Brain microvascular endothelial cell (primary cell): ENCODE measurements around the gene NMNAT2.

ENCODE experiments used
- DNase-seq: peaks from one replicate; pipeline ENCODE4 v3.0.0-alpha.2; 2020
- H3K27ac ChIP-seq: fragments of 250-450 bp; sonication (Bioruptor Pico); 2 replicates; pipeline ENCODE4 v1.5.1; 2020; ENCODE audit warnings: mild to moderate bottlenecking, moderate library complexity
- H3K27me3 ChIP-seq: fragments of 250-450 bp; sonication (Bioruptor Pico); replicated peaks from 2 replicates; pipeline ENCODE4 v1.5.1; 2020; ENCODE audit warnings: mild to moderate bottlenecking
- H3K36me3 ChIP-seq: fragments of 250-450 bp; sonication (Bioruptor Pico); replicated peaks from 2 replicates; pipeline ENCODE4 v1.5.1; 2020; ENCODE audit warnings: mild to moderate bottlenecking
- H3K4me3 ChIP-seq: 2 replicates; pipeline ENCODE4 v1.5.1; 2011; ENCODE audit warnings: low read depth, mild to moderate bottlenecking, control low read depth, low read length, moderate library complexity
- in situ Hi-C: cut with HindIII; loops from 2 replicates; pipeline ENCODE4 v1.10.0; 2017; ENCODE audit warnings: low sequenced_read_pairs, low pct_ligation_motif_present
- TF ChIP-seq, protein P1 (sequence below): IDR thresholded peaks from 2 replicates; pipeline ENCODE4 v1.5.1; 2011; ENCODE audit warnings: low read depth, mild to moderate bottlenecking, moderate library complexity, low read length, control low read depth, inconsistent platforms; ENCODE audit errors: missing control alignments

NMNAT2 gene

DNA sequence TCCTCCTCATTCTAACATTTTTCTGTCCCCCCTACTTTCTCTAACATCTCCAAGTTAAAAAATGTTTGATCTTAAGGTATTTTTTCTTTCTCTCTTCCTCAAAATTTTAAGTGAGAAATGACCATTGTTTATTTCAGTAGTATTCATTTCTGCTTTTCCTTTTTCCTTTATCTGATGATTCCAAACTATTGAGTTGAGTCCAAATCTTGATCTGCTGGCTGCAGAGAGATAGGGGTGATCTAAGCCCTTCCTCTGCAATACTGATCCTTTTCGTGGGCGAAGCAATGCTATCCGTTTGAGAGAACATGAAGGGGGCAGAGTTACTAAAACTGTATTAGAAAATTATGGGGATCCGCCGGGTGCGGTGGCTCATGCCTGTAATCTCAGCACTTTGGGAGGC lies 516 bp upstream of the NMNAT2 start:
- no peaks in the 10 kb centered on the region for H3K36me3 ChIP-seq
- TF ChIP-seq, protein P1, sequence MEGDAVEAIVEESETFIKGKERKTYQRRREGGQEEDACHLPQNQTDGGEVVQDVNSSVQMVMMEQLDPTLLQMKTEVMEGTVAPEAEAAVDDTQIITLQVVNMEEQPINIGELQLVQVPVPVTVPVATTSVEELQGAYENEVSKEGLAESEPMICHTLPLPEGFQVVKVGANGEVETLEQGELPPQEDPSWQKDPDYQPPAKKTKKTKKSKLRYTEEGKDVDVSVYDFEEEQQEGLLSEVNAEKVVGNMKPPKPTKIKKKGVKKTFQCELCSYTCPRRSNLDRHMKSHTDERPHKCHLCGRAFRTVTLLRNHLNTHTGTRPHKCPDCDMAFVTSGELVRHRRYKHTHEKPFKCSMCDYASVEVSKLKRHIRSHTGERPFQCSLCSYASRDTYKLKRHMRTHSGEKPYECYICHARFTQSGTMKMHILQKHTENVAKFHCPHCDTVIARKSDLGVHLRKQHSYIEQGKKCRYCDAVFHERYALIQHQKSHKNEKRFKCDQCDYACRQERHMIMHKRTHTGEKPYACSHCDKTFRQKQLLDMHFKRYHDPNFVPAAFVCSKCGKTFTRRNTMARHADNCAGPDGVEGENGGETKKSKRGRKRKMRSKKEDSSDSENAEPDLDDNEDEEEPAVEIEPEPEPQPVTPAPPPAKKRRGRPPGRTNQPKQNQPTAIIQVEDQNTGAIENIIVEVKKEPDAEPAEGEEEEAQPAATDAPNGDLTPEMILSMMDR = no peak
- H3K4me3 ChIP-seq = no peak overlapping the region
- H3K27me3 ChIP-seq = peaks cover 35% of the 10 kb centered on the region
- no peak overlapping the region for H3K27ac ChIP-seq
- in situ Hi-C loops = no loop called here
- no peak for DNase-seq

DNA sequence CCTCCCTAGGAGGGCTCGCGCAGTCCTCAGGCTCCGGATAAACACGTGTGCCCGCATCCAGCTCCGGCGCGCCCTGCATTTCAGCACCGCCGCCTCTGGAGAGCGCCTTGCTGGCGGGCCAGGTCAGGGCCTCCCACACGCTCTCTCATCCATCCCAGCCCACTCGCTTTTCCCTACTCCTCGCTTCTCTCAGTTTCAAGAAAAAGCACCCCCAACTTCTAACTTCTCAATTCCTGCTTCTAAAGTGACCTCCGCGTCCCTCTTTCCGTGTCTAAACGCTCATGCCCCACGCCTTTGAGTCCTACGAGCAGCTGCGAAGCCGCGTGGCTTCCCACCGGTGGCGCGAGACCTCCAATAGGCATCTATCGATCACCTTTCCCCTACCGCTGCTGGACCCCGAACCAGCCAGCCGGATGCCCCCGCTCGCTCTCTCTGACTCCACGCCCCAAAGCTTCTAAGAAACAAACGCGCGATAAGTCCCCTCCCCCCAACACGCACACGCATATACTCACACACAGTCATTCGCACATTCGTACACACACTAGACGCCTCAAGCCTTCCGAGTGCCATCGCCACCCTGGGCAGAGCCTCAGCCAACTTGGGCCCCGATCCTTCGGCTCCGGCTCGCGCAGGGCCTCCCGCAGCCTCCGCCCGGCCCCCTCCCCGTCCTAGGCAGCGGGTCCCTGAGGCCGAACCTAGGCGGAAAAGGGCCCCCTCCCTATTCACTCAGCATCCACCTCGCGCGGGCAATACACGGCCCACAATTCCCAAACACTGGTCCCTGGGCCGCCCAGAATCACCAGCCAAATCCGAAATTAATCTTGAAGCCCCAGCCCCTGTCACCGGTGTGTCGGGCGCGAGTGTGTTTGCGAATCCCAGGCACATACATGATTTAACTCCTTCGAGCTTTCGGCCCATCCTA lies 1.1 kb downstream of the NMNAT2 start:
- in situ Hi-C loops = no loop called here
- DNase-seq = peak; percentile 46
- no peaks in the 10 kb centered on the region for H3K36me3 ChIP-seq
- TF ChIP-seq, protein P1 = no peak
- H3K4me3 ChIP-seq = peak overlapping the region; percentile 26
- no peak overlapping the region for H3K27ac ChIP-seq
- H3K27me3 ChIP-seq = peaks cover 35% of the 10 kb centered on the region

DNA sequence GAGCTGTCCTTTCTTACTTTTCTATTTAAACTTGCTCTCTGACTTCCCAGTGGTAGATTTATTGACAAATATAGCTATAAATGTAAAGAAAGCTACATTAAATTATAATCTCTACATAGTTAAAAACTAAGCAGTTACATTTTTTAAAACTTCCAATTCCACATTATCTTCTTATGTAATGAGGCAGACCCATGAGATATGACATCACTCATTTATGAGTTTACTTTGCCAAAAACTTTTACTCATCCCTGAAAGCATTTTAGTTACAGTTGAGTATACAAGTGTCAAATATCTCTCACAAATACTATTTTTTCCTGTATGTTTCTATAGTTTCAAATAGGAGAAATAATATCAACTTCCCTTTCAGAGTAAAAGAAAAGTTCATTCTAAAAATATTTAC lies 3.8 kb downstream of the NMNAT2 start:
- in situ Hi-C loops = no loop called here
- DNase-seq = no peak
- Histone ChIP-seq H3K4me3 (no peak overlapping the region), H3K27ac (no peak overlapping the region), H3K36me3 (no peaks in the 10 kb centered on the region), H3K27me3 (peaks cover 32% of the 10 kb centered on the region)
- TF ChIP-seq, protein P1 = no peak

DNA sequence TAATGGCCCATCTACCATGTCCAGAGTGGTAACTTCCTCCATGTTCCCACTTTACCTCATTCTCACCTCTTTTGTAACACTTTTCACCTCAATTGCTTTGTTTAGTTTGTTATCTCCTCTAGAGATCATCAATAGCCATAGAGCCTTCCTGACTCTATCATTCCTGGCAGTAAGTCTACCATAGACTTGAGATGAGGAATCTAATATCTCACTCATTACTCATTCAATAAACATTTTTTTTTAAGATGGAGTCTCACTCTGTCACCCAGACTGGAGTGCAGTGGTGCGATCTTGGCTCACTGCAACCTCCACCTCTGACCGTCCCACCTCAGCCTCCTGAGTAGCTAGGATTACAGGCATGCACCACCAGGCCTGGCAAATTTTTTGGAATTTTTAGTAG lies 7.1 kb downstream of the NMNAT2 start:
- in situ Hi-C loops = no loop called here
- H3K36me3 ChIP-seq = no peaks in the 10 kb centered on the region
- H3K4me3 ChIP-seq = no peak overlapping the region
- no peak overlapping the region for H3K27ac ChIP-seq
- no peak for DNase-seq
- TF ChIP-seq, protein P1 = no peak
- H3K27me3 ChIP-seq = no peaks in the 10 kb centered on the region

DNA sequence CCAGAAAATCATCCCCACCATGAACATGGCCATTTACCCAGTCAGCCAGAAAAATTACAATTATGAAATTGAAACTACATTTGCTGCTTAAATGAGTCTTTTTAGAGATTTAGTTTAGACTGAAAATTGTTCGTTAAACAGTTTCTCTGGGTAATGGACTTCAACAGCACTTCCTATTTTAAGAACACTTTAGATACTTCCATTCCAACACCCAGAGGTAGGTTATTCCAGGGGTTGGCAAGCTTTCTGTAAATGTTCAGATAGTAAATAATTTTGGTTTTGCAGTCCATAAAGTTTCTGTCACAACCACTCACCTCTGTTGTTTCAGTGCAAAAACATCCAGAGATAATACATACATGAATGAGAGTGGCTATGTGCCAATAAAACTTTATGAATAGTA lies 10.2 kb downstream of the NMNAT2 start:
- H3K36me3 ChIP-seq = no peaks in the 10 kb centered on the region
- H3K27ac ChIP-seq = no peak overlapping the region
- in situ Hi-C loops = no loop called here
- DNase-seq = no peak
- TF ChIP-seq, protein P1 = no peak
- no peaks in the 10 kb centered on the region for H3K27me3 ChIP-seq
- H3K4me3 ChIP-seq = no peak overlapping the region
